Activated T-cell treated with anti-CD3 and anti-CD28 coated beads, Interleukin-2, amount 50 U/mL, for 24 hours (primary cell): ENCODE measurements around the gene SUOX.
"Not testable (repeated sequence)": the region's sequence is repeated elsewhere in the genome, so short reads cannot be mapped to it uniquely, and the experiment has no call there.

Source experiments
- DNase-seq: peaks from one replicate; pipeline ENCODE4 v3.0.0-alpha.2; 2020
- H3K27ac Mint-ChIP-seq: 2 replicates; pipeline ENCODE4 v1.8.0; 2020; ENCODE audit warnings: mild to moderate bottlenecking, mixed read lengths
- H3K27me3 Mint-ChIP-seq: 2 replicates; pipeline ENCODE4 v1.8.0; 2020; ENCODE audit warnings: mixed read lengths
- H3K36me3 Mint-ChIP-seq: 2 replicates; pipeline ENCODE4 v1.8.0; 2020; ENCODE audit warnings: low read depth, mixed read lengths
- H3K4me1 Mint-ChIP-seq: 2 replicates; pipeline ENCODE4 v1.8.0; 2020; ENCODE audit warnings: low read depth, mixed read lengths
- H3K4me3 Mint-ChIP-seq: 2 replicates; pipeline ENCODE4 v1.8.0; 2020; ENCODE audit warnings: mild to moderate bottlenecking, moderate library complexity, mixed read lengths
- H3K9me3 Mint-ChIP-seq: 2 replicates; pipeline ENCODE4 v1.8.0; 2020; ENCODE audit warnings: mixed read lengths

Gene SUOX

DNA sequence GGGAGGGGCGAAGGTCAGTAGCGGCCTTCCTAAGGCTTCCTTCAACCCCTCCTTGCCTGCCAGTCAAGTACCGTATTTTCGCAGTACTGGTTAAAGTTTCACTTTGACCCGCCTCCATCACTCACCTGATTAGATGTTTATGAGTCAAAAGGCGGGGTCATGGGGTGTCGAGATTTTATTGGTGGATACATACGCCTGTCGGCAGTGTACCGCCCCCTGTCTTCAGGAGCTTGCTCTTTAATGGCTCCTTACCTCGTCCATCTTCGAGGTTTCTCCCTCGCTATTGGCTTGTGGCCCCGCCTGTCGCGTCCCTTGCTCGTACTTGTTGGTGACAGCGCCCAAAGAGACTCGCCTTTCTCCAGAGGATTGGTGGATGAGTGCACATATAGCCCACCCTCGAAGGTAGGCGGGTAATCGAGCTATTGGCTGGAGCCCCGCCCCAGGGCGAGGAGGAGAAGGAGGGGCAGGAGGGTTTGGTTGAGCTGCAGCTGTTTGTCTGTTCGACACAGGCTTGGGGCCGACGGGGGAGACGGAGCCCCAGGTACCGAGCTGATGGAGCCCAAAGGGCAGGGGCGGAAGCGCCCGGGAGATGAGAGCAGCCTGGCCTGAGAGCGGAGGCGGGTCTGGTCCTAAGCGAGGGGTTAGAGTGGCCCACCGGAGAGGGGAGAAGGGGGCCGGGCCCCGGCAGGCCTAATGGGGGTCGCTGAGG, 23.3 kb upstream of the SUOX start, which contains the start of gene RAB5B:
RAB5B (plus strand) TSS at position 480 of the 709 bp plus-strand sequence. CDS start 12,883 bp downstream, outside the sequence.
- H3K4me3 Mint-ChIP-seq, result no peak within 1 kb of the TSS
- DNase-seq, result peak; percentile 93
- peaks cover 31% of the 10 kb centered on the region for H3K4me1 Mint-ChIP-seq
- H3K27me3 Mint-ChIP-seq, result no peaks in the 10 kb centered on the region
- peaks cover 25% of the 10 kb centered on the region for H3K36me3 Mint-ChIP-seq
- H3K27ac Mint-ChIP-seq, result no peak within 1 kb of the TSS
- no peaks in the 10 kb centered on the region for H3K9me3 Mint-ChIP-seq

DNA sequence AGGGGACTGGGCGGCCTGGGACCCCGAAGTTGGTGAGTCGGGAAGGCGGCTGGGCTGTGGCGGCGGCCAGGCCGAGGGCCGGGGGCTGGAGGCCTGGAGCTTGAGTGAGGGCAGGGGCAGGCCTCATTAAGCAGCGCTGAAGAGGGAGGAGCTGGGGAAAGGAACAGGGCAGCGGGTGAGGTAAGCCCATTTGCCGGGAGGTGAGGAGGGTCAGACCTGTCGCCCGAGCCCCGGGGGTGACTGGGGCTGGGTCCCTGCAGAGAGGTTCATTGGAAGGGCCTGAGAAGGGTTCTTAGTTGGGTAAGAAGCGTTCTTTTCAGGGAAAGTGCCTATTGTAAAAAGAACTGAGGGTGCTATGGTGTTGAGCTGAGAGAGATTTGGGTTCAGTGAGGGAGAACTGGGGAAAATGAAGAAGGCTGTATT, 22.8 kb upstream of the SUOX start:
- Mint-ChIP-seq H3K27ac (no peak overlapping the region), H3K27me3 (no peaks in the 10 kb centered on the region), H3K36me3 (peaks cover 23% of the 10 kb centered on the region), H3K4me3 (no peak overlapping the region), H3K4me1 (peaks cover 31% of the 10 kb centered on the region), H3K9me3 (no peaks in the 10 kb centered on the region)
- no peak for DNase-seq

- peaks cover 39% of the 10 kb centered on the region for H3K4me1 Mint-ChIP-seq
- DNase-seq, result no peak
- H3K4me3 Mint-ChIP-seq, result no peak overlapping the region
- peaks cover 32% of the 10 kb centered on the region for H3K36me3 Mint-ChIP-seq
- no peaks in the 10 kb centered on the region for H3K27me3 Mint-ChIP-seq
- H3K27ac Mint-ChIP-seq, result no peak overlapping the region
- H3K9me3 Mint-ChIP-seq, result no peaks in the 10 kb centered on the region
Observed at GRCh38 chr12:55978393-55978792, 18.7 kb upstream of the SUOX start.

DNA sequence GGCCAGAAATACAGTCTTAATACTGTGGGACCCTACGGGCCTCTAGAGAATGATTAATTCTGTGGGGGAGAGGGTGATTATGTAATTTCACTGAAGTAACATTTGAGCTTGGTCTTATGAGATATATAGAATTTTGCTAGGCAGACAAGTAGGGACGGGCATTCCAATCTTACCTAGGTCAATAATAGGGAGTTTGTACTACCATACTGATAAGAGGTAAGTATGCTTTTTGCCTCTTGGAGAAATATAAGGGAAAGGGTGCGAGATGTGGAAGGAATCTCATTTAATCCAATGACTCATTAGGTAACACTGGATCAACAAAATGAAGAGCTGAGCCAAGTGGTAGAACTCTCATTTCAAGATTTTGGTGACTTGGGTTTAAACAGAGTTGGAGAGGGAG, 18.0 kb upstream of the SUOX start:
- H3K27ac Mint-ChIP-seq, result no peak overlapping the region
- peaks cover 38% of the 10 kb centered on the region for H3K36me3 Mint-ChIP-seq
- no peaks in the 10 kb centered on the region for H3K9me3 Mint-ChIP-seq
- H3K4me3 Mint-ChIP-seq, result no peak overlapping the region
- H3K4me1 Mint-ChIP-seq, result peaks cover 39% of the 10 kb centered on the region
- no peak for DNase-seq
- H3K27me3 Mint-ChIP-seq, result no peaks in the 10 kb centered on the region

GRCh38 chr12:55981882-55982281, 15.2 kb upstream of the SUOX start:
- H3K4me3 Mint-ChIP-seq, H3K27me3 Mint-ChIP-seq, H3K27ac Mint-ChIP-seq, H3K9me3 Mint-ChIP-seq, DNase-seq: not testable (repeated sequence)
- Mint-ChIP-seq H3K36me3 (peaks cover 48% of the 10 kb centered on the region), H3K4me1 (peaks cover 33% of the 10 kb centered on the region)

- peaks cover 52% of the 10 kb centered on the region for H3K36me3 Mint-ChIP-seq
- peaks cover 28% of the 10 kb centered on the region for H3K4me1 Mint-ChIP-seq
- H3K27ac Mint-ChIP-seq, result no peak overlapping the region
- no peaks in the 10 kb centered on the region for H3K27me3 Mint-ChIP-seq
- H3K9me3 Mint-ChIP-seq, result no peaks in the 10 kb centered on the region
- H3K4me3 Mint-ChIP-seq, result no peak overlapping the region
- no peak for DNase-seq
Observed at GRCh38 chr12:55982319-55982936, 14.6 kb upstream of the SUOX start.

- Mint-ChIP-seq H3K4me1 (peaks cover 22% of the 10 kb centered on the region), H3K27me3 (no peaks in the 10 kb centered on the region), H3K9me3 (no peaks in the 10 kb centered on the region), H3K36me3 (peaks cover 56% of the 10 kb centered on the region), H3K4me3 (no peak overlapping the region), H3K27ac (peak overlapping the region; percentile 37)
- no peak for DNase-seq
Observed at GRCh38 chr12:55983232-55983842, 13.7 kb upstream of the SUOX start.

DNA sequence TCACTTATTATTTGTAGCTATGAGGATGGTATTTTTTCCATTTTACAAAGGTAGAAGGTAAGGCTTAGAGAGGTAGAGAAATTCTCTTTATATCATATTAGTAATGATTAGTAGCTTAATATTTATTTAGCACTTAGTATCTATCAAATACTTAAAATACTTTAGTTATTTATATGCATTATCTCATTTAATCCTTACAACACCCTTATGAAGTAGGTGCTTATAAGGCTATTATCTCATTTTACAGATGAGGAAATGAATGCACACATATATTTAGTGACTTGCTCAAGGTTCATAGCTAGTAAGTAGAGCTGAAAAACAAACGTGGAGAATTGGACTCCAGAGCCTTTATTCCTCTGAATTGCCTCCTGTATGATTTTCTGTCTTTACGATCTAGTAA, 12.2 kb upstream of the SUOX start:
- Mint-ChIP-seq H3K9me3 (no peaks in the 10 kb centered on the region), H3K36me3 (peaks cover 61% of the 10 kb centered on the region), H3K27ac (no peak overlapping the region), H3K4me1 (peaks cover 15% of the 10 kb centered on the region), H3K27me3 (no peaks in the 10 kb centered on the region), H3K4me3 (no peak overlapping the region)
- DNase-seq, result no peak

GRCh38 chr12:55985341-55985740, 11.7 kb upstream of the SUOX start:
- Mint-ChIP-seq H3K36me3 (peaks cover 64% of the 10 kb centered on the region), H3K9me3 (no peaks in the 10 kb centered on the region), H3K4me1 (peaks cover 12% of the 10 kb centered on the region), H3K4me3 (no peak overlapping the region), H3K27ac (peak overlapping the region; percentile 14), H3K27me3 (no peaks in the 10 kb centered on the region)
- no peak for DNase-seq

DNA sequence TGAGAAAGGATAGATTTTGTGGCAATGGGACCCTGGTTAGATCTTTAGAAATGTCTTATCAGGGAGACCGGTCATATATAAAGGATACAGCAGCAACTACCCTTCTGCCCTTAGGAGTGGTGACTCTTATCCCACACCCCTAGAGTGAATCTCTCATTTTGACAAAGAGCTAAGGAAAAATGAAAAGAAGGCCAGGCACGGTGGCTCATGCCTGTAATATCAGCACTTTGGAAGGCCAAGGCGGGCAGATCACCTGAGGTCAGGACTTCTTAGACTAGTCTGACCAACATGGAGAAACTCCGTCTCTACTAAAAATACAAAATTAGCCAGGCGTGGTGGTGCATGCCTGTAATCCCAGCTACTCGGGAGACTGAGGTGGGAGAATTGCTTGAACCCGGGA, 11.1 kb upstream of the SUOX start:
- H3K9me3 Mint-ChIP-seq, H3K27me3 Mint-ChIP-seq, H3K4me3 Mint-ChIP-seq: not testable (repeated sequence)
- H3K36me3 Mint-ChIP-seq, result peaks cover 64% of the 10 kb centered on the region
- DNase-seq, result peak; percentile 9
- peak overlapping the region; percentile 18 for H3K27ac Mint-ChIP-seq
- H3K4me1 Mint-ChIP-seq, result peaks cover 12% of the 10 kb centered on the region

GRCh38 chr12:55991110-55991509, 6.0 kb upstream of the SUOX start:
- Mint-ChIP-seq H3K4me1 (peaks cover 6% of the 10 kb centered on the region), H3K9me3 (no peaks in the 10 kb centered on the region), H3K27me3 (no peaks in the 10 kb centered on the region), H3K27ac (no peak overlapping the region), H3K4me3 (no peak overlapping the region), H3K36me3 (peaks cover 83% of the 10 kb centered on the region)
- DNase-seq, result no peak

GRCh38 chr12:55993230-55993853, 3.7 kb upstream of the SUOX start:
- H3K36me3 Mint-ChIP-seq, result peaks cover 65% of the 10 kb centered on the region
- no peak overlapping the region for H3K4me3 Mint-ChIP-seq
- H3K27me3 Mint-ChIP-seq, result peaks cover 13% of the 10 kb centered on the region
- no peaks in the 10 kb centered on the region for H3K9me3 Mint-ChIP-seq
- peak overlapping the region; percentile 45 for H3K27ac Mint-ChIP-seq
- DNase-seq, result no peak
- peaks cover 16% of the 10 kb centered on the region for H3K4me1 Mint-ChIP-seq

DNA sequence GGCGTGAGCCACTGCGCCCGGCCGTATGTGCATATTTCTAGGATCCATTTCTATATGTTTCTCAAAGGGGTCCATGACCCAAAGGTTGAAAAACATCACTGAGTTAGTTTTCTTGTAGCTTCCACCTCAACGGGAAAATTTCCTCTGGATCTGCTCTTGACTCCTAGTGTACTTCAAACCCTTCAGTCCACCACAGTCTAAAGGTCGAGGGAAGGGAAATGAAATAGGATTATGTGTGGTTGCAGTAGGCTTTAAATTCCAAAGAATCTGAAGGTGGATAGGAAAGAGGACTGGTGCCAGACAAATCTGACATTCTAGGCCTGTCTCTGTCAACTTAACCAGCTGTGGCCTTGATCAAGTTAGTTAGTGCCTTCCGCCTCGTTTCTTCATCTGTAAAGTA, 1.7 kb upstream of the SUOX start:
- H3K4me3 Mint-ChIP-seq, result no peak overlapping the region
- peaks cover 13% of the 10 kb centered on the region for H3K27me3 Mint-ChIP-seq
- H3K36me3 Mint-ChIP-seq, result peaks cover 48% of the 10 kb centered on the region
- no peaks in the 10 kb centered on the region for H3K9me3 Mint-ChIP-seq
- no peak for DNase-seq
- H3K4me1 Mint-ChIP-seq, result peaks cover 22% of the 10 kb centered on the region
- H3K27ac Mint-ChIP-seq, result peak overlapping the region; percentile 29

GRCh38 chr12:55996201-55996714, 818 bp upstream of the SUOX start:
- Mint-ChIP-seq H3K27me3 (peaks cover 13% of the 10 kb centered on the region), H3K9me3 (no peaks in the 10 kb centered on the region), H3K4me1 (peaks cover 22% of the 10 kb centered on the region), H3K36me3 (peaks cover 39% of the 10 kb centered on the region), H3K4me3 (peak overlapping the region; percentile 73), H3K27ac (peak overlapping the region; percentile 66)
- DNase-seq, result peak; percentile 52
